IMR-90 (cell line): ENCODE measurements around the gene SMARCA2. TPM values are rescaled to one million over a fixed set of nuclear protein-coding genes. Genes with fewer than 3 reads are reported as not detected.

ENCODE experiments used
- ATAC-seq: fragments of 200-7000 bp; cut with Tn5 transposase; 2 replicates; pipeline ENCODE4 v1.9.1; 2020; ENCODE audit warnings: low read depth, mild to moderate bottlenecking, moderate library complexity
- BruUV-seq: library from RNA; stranded (reverse); fragments of 400-500 nt; replicated peaks from 2 replicates; lab custom pipeline; 2021; lab: Mats Ljungman, UMichigan
- CTCF ChIA-PET: fragments of 300-600 bp; formaldehyde crosslinking; extraction: SDS; loops from one replicate; lab custom pipeline; 2021; ENCODE audit warnings: antibody characterized with exemption; lab: Yijun Ruan, JAX
- POLR2A ChIA-PET: fragments of 300-600 bp; sonication (Branson Sonifier 250); formaldehyde crosslinking; loops from one replicate; lab custom pipeline; 2022; ENCODE audit warnings: antibody characterized with exemption; ENCODE audit not compliant: unreplicated experiment; lab: Charles Lee
- DNase-seq: peaks from one replicate; pipeline ENCODE4 v3.0.0; 2013
- H2AFZ ChIP-seq: replicated peaks from 2 replicates; pipeline ENCODE3; 2013; ENCODE audit warnings: low read length, mild to moderate bottlenecking; ENCODE audit not compliant: poor library complexity
- H2AK5ac ChIP-seq: 2 replicates; pipeline ENCODE4 v1.6.1; 2013; ENCODE audit warnings: low read depth, low read length, inconsistent platforms
- H2AK9ac ChIP-seq: replicated peaks from 2 replicates; pipeline ENCODE3; 2013; ENCODE audit warnings: mild to moderate bottlenecking, low read depth, low read length, moderate library complexity; ENCODE audit not compliant: poor library complexity
- H2BK120ac ChIP-seq: 2 replicates; pipeline ENCODE4 v1.6.1; 2013; ENCODE audit warnings: low read depth, low read length, inconsistent platforms
- H2BK15ac ChIP-seq: 3 replicates; pipeline ENCODE4 v1.6.1; 2013; ENCODE audit warnings: low read depth, low read length, inconsistent platforms
- H2BK20ac ChIP-seq: 2 replicates; pipeline ENCODE4 v1.6.1; 2013; ENCODE audit warnings: low read depth, mild to moderate bottlenecking, inconsistent platforms, low read length, moderate library complexity
- H2BK5ac ChIP-seq: 2 replicates; pipeline ENCODE4 v1.6.1; 2013; ENCODE audit warnings: mild to moderate bottlenecking, low read depth, low read length, inconsistent platforms; ENCODE audit not compliant: poor library complexity, severe bottlenecking
- H3K14ac ChIP-seq: replicated peaks from 2 replicates; pipeline ENCODE4 v1.6.1; 2013; ENCODE audit warnings: low read depth, low read length, inconsistent platforms
- H3K18ac ChIP-seq: 2 replicates; pipeline ENCODE4 v1.6.1; 2013; ENCODE audit warnings: low read depth, low read length, control low read depth
- H3K23ac ChIP-seq: 2 replicates; pipeline ENCODE4 v1.6.1; 2013; ENCODE audit warnings: low read depth, low read length, inconsistent platforms
- H3K27ac ChIP-seq: 2 replicates; pipeline ENCODE4 v1.5.1; 2013; ENCODE audit warnings: mild to moderate bottlenecking, control low read depth, low read length; ENCODE audit not compliant: insufficient read depth
- H3K27me3 ChIP-seq: 2 replicates; pipeline ENCODE4 v1.6.1; 2013; ENCODE audit warnings: low read length; ENCODE audit not compliant: control insufficient read depth, insufficient read depth
- H3K36me3 ChIP-seq: 2 replicates; pipeline ENCODE4 v1.6.1; 2013; ENCODE audit warnings: low read length, mixed read lengths; ENCODE audit not compliant: control insufficient read depth, insufficient read depth
- H3K4ac ChIP-seq: 2 replicates; pipeline ENCODE4 v1.6.1; 2013; ENCODE audit warnings: low read depth, low read length, inconsistent platforms
- H3K4me1 ChIP-seq: 2 replicates; pipeline ENCODE4 v1.6.1; 2013; ENCODE audit warnings: low read length, mixed read lengths; ENCODE audit not compliant: control insufficient read depth, insufficient read depth
- H3K4me2 ChIP-seq: 2 replicates; pipeline ENCODE4 v1.6.1; 2013; ENCODE audit warnings: low read depth, mild to moderate bottlenecking, control low read depth, low read length, moderate library complexity
- H3K4me3 ChIP-seq: 2 replicates; pipeline ENCODE4 v1.5.1; 2013; ENCODE audit warnings: low read depth, mild to moderate bottlenecking, control low read depth, low read length, moderate library complexity; ENCODE audit not compliant: insufficient read depth
- H3K56ac ChIP-seq: 2 replicates; pipeline ENCODE4 v1.6.1; 2013; ENCODE audit warnings: low read length, inconsistent platforms; ENCODE audit not compliant: insufficient read depth; ENCODE audit errors: extremely low read depth
- H3K79me1 ChIP-seq, 2 experiments: 2 replicates each; pipeline ENCODE4 v1.6.1; 2013; ENCODE audit warnings: low read length in 2 of 2, inconsistent platforms in 1 of 2, low read depth in 1 of 2
- H3K9ac ChIP-seq: 2 replicates; pipeline ENCODE4 v1.6.1; 2013; ENCODE audit warnings: low read depth, low read length, control low read depth
- H3K9me1 ChIP-seq: 2 replicates; pipeline ENCODE4 v1.6.1; 2013; ENCODE audit warnings: low read length, inconsistent platforms; ENCODE audit not compliant: insufficient read depth
- H3K9me3 ChIP-seq: 2 replicates; pipeline ENCODE4 v1.6.1; 2013; ENCODE audit warnings: low read length; ENCODE audit not compliant: control insufficient read depth, insufficient read depth
- H4K20me1 ChIP-seq: 2 replicates; pipeline ENCODE4 v1.6.1; 2013; ENCODE audit warnings: low read length, inconsistent platforms; ENCODE audit not compliant: insufficient read depth
- H4K5ac ChIP-seq: 2 replicates; pipeline ENCODE4 v1.6.1; 2013; ENCODE audit warnings: mild to moderate bottlenecking, low read depth, low read length, control low read depth
- H4K8ac ChIP-seq, 2 experiments: 2 replicates each; pipeline ENCODE4 v1.6.1; 2013; ENCODE audit warnings: low read depth in 2 of 2, low read length in 2 of 2, control low read depth in 1 of 2, inconsistent platforms in 1 of 2
- H4K91ac ChIP-seq: 2 replicates; pipeline ENCODE4 v1.6.1; 2013; ENCODE audit warnings: low read depth, low read length, inconsistent platforms; ENCODE audit not compliant: insufficient read depth
- FOS ChIP-seq: fragments of 150-350 bp; IDR thresholded peaks from 2 replicates; pipeline ENCODE4 v1.6.1; 2016; ENCODE audit warnings: low read depth, low read length
- POLR2A ChIP-seq: IDR thresholded peaks from 2 replicates; pipeline ENCODE4 v1.6.1; 2012; ENCODE audit warnings: mild to moderate bottlenecking, low read depth, low read length
- WGBS, 2 experiments: methylation state at CpG; one replicate each; pipeline versions ENCODE4 v1.1.5 to v1.1.7; 2013; ENCODE audit warnings: missing lambda C conversion rate in 2 of 2; ENCODE audit not compliant: insufficient read length in 1 of 2; ENCODE audit errors: extremely low coverage in 2 of 2; 5-methylcytosine and 5-hydroxymethylcytosine counted together
- dilution Hi-C: fragments of 300-500 bp; cut with HindIII; formaldehyde crosslinking; loops from one replicate; pipeline ENCODE4 v1.14.3; 2018; ENCODE audit warnings: low sequenced_read_pairs; ENCODE audit not compliant: unreplicated experiment
- in situ Hi-C: fragments of 300-500 bp; cut with MboI; formaldehyde crosslinking; loops from 3 replicates; pipeline ENCODE4 v1.14.3; 2019; ENCODE audit warnings: low sequenced_read_pairs, inconsistent platforms, mixed read lengths
- intact Hi-C: fragments of 100-400 bp; cut with micrococcal nuclease; formaldehyde crosslinking; loops from 2 replicates; pipeline ENCODE4 v1.10.0; 2022
- polyA plus RNA-seq, 3 experiments: library from polyadenylated mRNA; depleted of rRNA; stranded (reverse); fragments of >200 nt; gene quantifications; 2 replicates each; pipeline ENCODE4 v1.2.3, GENCODE V29; 2012; ENCODE audit warnings: low replicate concordance in 1 of 3
- total RNA-seq: library from RNA; depleted of rRNA; stranded (reverse); fragments of >200 nt; gene quantifications from 2 replicates; pipeline ENCODE4 v1.2.3, GENCODE V29; 2012

The SMARCA2 gene
- total and polyA plus RNA-seq, 2 of the 4 experiments (the other 2 are of a cell fraction) = 25.3 to 26.7 TPM

GRCh38 chr9:2053883-2054845 lies 39.0 kb downstream of the SMARCA2 start:
- dilution Hi-C loops (no loop called here), in situ Hi-C loops (no loop called here), intact Hi-C loops (no loop called here)
- Histone ChIP-seq H3K4me1 (no peaks in the 10 kb centered on the region; the same call in 1 of the 2 replicates), H3K27ac (no peak overlapping the region), H4K5ac (no peak overlapping the region), H3K4ac (no peak overlapping the region), H3K9me3 (no peaks in the 10 kb centered on the region), H4K20me1 (no peaks in the 10 kb centered on the region), H3K9ac (no peak overlapping the region), H2BK15ac (no peak overlapping the region), H3K36me3 (peaks cover 12% of the 10 kb centered on the region), H3K23ac (no peak overlapping the region), H3K27me3 (no peaks in the 10 kb centered on the region), H3K4me2 (no peak overlapping the region), H2BK120ac (no peak overlapping the region), H3K9me1 (no peaks in the 10 kb centered on the region), H2BK5ac (no peak overlapping the region), H3K79me1 (no peaks in the 10 kb centered on the region), H2BK20ac (no peak overlapping the region), H3K14ac (no peak overlapping the region), H3K4me3 (no peak overlapping the region), H2AK5ac (no peak overlapping the region), H4K91ac (no peak overlapping the region), H2AFZ (no peak overlapping the region), H3K56ac (no peak overlapping the region), H4K8ac (no peak overlapping the region), H3K18ac (no peak overlapping the region), H2AK9ac (no peak overlapping the region)
- ATAC-seq (peak; percentile 38; the same call in 1 of the 2 replicates), DNase-seq (peak; percentile 47)
- WGBS, 2 experiments = 45% methylated on average over 2 of the region's 10 CpGs; no CpG with 5 or more reads in 1 of the 2 experiments
- ChIA-PET CTCF (interaction anchor here (1.0 to 1.6 kb wide), 2 partner anchors 9 to 611 kb away, joined by 3 read pairs; no protein-coding TSS in a partner anchor), POLR2A (no interaction called here)
- BruUV-seq = no TSS peak
- TF ChIP-seq FOS (no peak), POLR2A (no peak)
